HepG2 (cell line): ENCODE measurements around the gene MPC1. TPM values are rescaled to one million over a fixed set of nuclear protein-coding genes. Genes with fewer than 3 reads are reported as not detected.

Experiments used
- AKAP8 ChIP-seq: sonication (generic); formaldehyde crosslinking; IDR thresholded peaks from 2 replicates; pipeline ENCODE4 v1.5.1; 2020; ENCODE audit warnings: mild to moderate bottlenecking, missing genetic modification reagents
- EEA1 ChIP-seq: sonication (generic); formaldehyde crosslinking; IDR thresholded peaks from 2 replicates; pipeline ENCODE4 v1.5.1; 2020; ENCODE audit warnings: mild to moderate bottlenecking, missing genetic modification reagents, borderline replicate concordance
- FOXA3 ChIP-seq: IDR thresholded peaks from 2 replicates; pipeline ENCODE4 v1.6.1; 2016; ENCODE audit warnings: missing genetic modification reagents, missing compliant biosample characterization
- NFYB ChIP-seq: sonication (generic); formaldehyde crosslinking; IDR thresholded peaks from 2 replicates; pipeline ENCODE4 v1.4.0; 2020; ENCODE audit warnings: missing genetic modification reagents
- NR2C2 ChIP-seq: sonication (generic); formaldehyde crosslinking; IDR thresholded peaks from 2 replicates; pipeline ENCODE4 v1.4.0; 2020; ENCODE audit warnings: missing genetic modification reagents, mild to moderate bottlenecking, moderate library complexity, borderline replicate concordance
- NR2F2 ChIP-seq: IDR thresholded peaks from 2 replicates; pipeline ENCODE4 v1.6.1; 2012; ENCODE audit warnings: low read depth, inconsistent platforms, borderline replicate concordance
- RFX1 ChIP-seq: fragments of 450-650 bp; IDR thresholded peaks from 2 replicates; pipeline ENCODE4 v1.6.1; 2017
- RFXAP ChIP-seq: sonication (generic); formaldehyde crosslinking; IDR thresholded peaks from 2 replicates; pipeline ENCODE4 v1.4.0; 2020; ENCODE audit warnings: missing genetic modification reagents, borderline replicate concordance
- SIN3A ChIP-seq: IDR thresholded peaks from 2 replicates; pipeline ENCODE4 v1.6.1; 2011; ENCODE audit warnings: low read depth, mild to moderate bottlenecking, control low read depth, low read length, borderline replicate concordance
- ZBTB20 ChIP-seq: sonication (generic); formaldehyde crosslinking; IDR thresholded peaks from 2 replicates; pipeline ENCODE4 v1.8.1; 2023; ENCODE audit warnings: missing genetic modification reagents, low read depth, mild to moderate bottlenecking, borderline replicate concordance
- ZNF256 ChIP-seq: sonication (generic); formaldehyde crosslinking; conservative IDR thresholded peaks from 2 replicates; pipeline ENCODE4 v1.4.0; 2020; ENCODE audit warnings: missing genetic modification reagents
- ZNF468 ChIP-seq: sonication (generic); formaldehyde crosslinking; IDR thresholded peaks from 2 replicates; pipeline ENCODE4 v1.8.0; 2022; ENCODE audit warnings: mild to moderate bottlenecking, moderate library complexity, missing genetic modification reagents
- ZNF780A ChIP-seq: sonication (generic); formaldehyde crosslinking; IDR thresholded peaks from 2 replicates; pipeline ENCODE4 v1.8.0; 2022; ENCODE audit warnings: mild to moderate bottlenecking, missing genetic modification reagents, moderate library complexity
- polyA plus RNA-seq, 8 experiments: library from polyadenylated mRNA; depleted of rRNA in 3 of 8; stranded (reverse) in 7 of 8; unstranded in 1 of 8; fragments of >200 nt; fragmentation: Illumina TruSeq in 4 of 8; extraction: Trizol in 4 of 8; gene quantifications; 2 replicates each; pipeline versions ENCODE4 v1.2.1 to v1.2.3, GENCODE V29; 2011 to 2016; ENCODE audit warnings: low read depth in 4 of 8, missing spikeins in 1 of 8, mixed read lengths in 1 of 8; ENCODE audit not compliant: insufficient read depth in 1 of 8
- total RNA-seq, 5 experiments: library from RNA; depleted of rRNA; stranded (reverse); fragments of >200 nt; fragmentation: Illumina TruSeq; extraction: Trizol; gene quantifications; 2 replicates each; pipeline ENCODE4 v1.2.3, GENCODE V29; 2016; ENCODE audit warnings: low read depth in 1 of 5
- TF ChIP-seq, protein P1 (sequence below): IDR thresholded peaks from 2 replicates; pipeline ENCODE4 v1.6.1; 2016; ENCODE audit warnings: low read depth, control low read depth
- TF ChIP-seq, protein P2 (sequence below): sonication (generic); formaldehyde crosslinking; IDR thresholded peaks from 2 replicates; pipeline ENCODE4 v1.8.1; 2022; ENCODE audit warnings: mild to moderate bottlenecking, missing genetic modification reagents
- TF ChIP-seq, protein P3 (sequence below): IDR thresholded peaks from 2 replicates; pipeline ENCODE4 v1.6.1; 2016; ENCODE audit warnings: low read depth
- TF ChIP-seq, protein P4 (sequence below), 2 experiments: sonication (generic) in 1 of 2; formaldehyde crosslinking in 1 of 2; IDR thresholded peaks; 2 replicates each; pipeline versions ENCODE4 v1.4.0 to v1.6.1; 2016 to 2020; ENCODE audit warnings: borderline replicate concordance in 1 of 2, low read depth in 1 of 2, mild to moderate bottlenecking in 1 of 2, missing genetic modification reagents in 1 of 2
- TF ChIP-seq, protein P5 (sequence below): sonication (generic); formaldehyde crosslinking; IDR thresholded peaks from 2 replicates; pipeline ENCODE4 v1.4.0; 2020; ENCODE audit warnings: missing genetic modification reagents

Gene MPC1
- total and polyA plus RNA-seq, 2 of the 13 experiments (the other 11 are each of a cell fraction or from before 2014, with no cell fraction given): 189 to 214 TPM

DNA sequence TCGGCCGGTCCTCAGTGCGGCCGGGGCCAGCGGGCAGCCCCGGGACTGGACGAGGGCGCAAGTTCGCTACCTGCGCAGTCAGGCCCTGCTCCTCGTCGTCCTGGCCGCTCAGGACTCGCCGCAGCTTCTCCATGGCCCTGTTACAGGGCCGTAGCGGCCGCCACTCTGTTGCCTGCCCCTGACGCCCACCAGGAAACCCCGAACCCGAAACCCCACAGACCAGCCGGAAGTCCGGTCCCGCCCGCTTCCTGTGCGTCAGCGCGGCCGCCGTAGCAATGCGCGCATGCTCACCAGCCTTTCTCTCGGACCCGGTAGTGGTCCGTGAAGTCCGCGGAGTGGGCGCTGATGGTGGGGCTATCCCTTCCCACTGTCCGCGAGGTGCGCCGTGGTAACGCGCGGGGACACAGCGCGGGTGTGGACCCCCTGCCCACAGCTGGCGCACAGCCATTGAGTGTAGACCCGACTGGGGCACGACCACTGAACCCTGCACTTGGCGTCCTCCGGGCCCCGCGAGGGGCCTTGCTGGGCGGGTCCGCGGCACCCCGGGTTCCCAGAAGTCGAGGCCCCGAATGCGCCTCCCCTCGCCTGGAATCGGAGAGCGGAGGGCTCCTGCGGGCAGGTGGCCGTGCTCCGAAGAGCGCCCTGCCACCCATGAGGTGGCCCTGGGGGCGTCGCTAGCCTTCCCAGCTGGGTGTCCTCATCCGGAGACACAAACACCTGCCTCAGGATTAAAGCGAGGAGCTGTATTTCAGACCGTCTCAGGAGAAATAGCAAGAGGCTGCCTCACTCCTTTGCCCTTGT, 40.2 kb downstream of the MPC1 start, which contains the start of gene SFT2D1 (continued):
- TF ChIP-seq, protein P1, sequence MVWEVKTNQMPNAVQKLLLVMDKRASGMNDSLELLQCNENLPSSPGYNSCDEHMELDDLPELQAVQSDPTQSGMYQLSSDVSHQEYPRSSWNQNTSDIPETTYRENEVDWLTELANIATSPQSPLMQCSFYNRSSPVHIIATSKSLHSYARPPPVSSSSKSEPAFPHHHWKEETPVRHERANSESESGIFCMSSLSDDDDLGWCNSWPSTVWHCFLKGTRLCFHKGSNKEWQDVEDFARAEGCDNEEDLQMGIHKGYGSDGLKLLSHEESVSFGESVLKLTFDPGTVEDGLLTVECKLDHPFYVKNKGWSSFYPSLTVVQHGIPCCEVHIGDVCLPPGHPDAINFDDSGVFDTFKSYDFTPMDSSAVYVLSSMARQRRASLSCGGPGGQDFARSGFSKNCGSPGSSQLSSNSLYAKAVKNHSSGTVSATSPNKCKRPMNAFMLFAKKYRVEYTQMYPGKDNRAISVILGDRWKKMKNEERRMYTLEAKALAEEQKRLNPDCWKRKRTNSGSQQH (CRISPR knock-in tag): peak; percentile 79; the same call in 1 of the 2 replicates
- TF ChIP-seq NR2C2 (CRISPR knock-in tag) (peak; percentile 87), ZBTB20 (CRISPR knock-in tag) (peak; percentile 84), RFX1 (no peak), AKAP8 (CRISPR knock-in tag) (no peak), SIN3A (peak; percentile 74; the same call in 1 of the 2 replicates), RFXAP (peak; percentile 89; the same call in 1 of the 2 replicates), ZNF780A (no peak; the same call in 1 of the 2 replicates), NR2F2 (no peak), FOXA3 (CRISPR knock-in tag) (peak; percentile 56), ZNF256 (CRISPR knock-in tag) (peak; percentile 90), NFYB (no peak; the same call in 1 of the 2 replicates), EEA1 (CRISPR knock-in tag) (peak; percentile 93; the same call in 1 of the 2 replicates), ZNF468 (CRISPR knock-in tag) (no peak)
- TF ChIP-seq, protein P2, sequence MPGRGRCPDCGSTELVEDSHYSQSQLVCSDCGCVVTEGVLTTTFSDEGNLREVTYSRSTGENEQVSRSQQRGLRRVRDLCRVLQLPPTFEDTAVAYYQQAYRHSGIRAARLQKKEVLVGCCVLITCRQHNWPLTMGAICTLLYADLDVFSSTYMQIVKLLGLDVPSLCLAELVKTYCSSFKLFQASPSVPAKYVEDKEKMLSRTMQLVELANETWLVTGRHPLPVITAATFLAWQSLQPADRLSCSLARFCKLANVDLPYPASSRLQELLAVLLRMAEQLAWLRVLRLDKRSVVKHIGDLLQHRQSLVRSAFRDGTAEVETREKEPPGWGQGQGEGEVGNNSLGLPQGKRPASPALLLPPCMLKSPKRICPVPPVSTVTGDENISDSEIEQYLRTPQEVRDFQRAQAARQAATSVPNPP: 0 out of 2 replicates have a peak, but pooled peaks have one; percentile 24
- TF ChIP-seq, protein P3, sequence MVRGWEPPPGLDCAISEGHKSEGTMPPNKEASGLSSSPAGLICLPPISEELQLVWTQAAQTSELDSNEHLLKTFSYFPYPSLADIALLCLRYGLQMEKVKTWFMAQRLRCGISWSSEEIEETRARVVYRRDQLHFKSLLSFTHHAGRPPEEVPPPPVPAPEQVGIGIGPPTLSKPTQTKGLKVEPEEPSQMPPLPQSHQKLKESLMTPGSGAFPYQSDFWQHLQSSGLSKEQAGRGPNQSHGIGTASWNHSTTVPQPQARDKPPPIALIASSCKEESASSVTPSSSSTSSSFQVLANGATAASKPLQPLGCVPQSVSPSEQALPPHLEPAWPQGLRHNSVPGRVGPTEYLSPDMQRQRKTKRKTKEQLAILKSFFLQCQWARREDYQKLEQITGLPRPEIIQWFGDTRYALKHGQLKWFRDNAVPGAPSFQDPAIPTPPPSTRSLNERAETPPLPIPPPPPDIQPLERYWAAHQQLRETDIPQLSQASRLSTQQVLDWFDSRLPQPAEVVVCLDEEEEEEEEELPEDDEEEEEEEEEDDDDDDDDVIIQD (CRISPR knock-in tag): peak; percentile 33; the same call in 1 of the 2 replicates
- TF ChIP-seq, protein P4, sequence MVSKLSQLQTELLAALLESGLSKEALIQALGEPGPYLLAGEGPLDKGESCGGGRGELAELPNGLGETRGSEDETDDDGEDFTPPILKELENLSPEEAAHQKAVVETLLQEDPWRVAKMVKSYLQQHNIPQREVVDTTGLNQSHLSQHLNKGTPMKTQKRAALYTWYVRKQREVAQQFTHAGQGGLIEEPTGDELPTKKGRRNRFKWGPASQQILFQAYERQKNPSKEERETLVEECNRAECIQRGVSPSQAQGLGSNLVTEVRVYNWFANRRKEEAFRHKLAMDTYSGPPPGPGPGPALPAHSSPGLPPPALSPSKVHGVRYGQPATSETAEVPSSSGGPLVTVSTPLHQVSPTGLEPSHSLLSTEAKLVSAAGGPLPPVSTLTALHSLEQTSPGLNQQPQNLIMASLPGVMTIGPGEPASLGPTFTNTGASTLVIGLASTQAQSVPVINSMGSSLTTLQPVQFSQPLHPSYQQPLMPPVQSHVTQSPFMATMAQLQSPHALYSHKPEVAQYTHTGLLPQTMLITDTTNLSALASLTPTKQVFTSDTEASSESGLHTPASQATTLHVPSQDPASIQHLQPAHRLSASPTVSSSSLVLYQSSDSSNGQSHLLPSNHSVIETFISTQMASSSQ (IDR thresholded peaks at IDR 0.05; ENCODE audit: low read depth): no peak
- TF ChIP-seq, protein P4 (CRISPR knock-in tag; IDR thresholded peaks at IDR 0.05; ENCODE audit: borderline replicate concordance): no peak; the same call in 1 of the 2 replicates
- TF ChIP-seq, protein P5, sequence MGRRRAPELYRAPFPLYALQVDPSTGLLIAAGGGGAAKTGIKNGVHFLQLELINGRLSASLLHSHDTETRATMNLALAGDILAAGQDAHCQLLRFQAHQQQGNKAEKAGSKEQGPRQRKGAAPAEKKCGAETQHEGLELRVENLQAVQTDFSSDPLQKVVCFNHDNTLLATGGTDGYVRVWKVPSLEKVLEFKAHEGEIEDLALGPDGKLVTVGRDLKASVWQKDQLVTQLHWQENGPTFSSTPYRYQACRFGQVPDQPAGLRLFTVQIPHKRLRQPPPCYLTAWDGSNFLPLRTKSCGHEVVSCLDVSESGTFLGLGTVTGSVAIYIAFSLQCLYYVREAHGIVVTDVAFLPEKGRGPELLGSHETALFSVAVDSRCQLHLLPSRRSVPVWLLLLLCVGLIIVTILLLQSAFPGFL (CRISPR knock-in tag): 0 out of 2 replicates have a peak, but pooled peaks have one; percentile 44
